GM12878 (cell line): Measurements from ENCODE around the gene OSGIN1.

Experiments used
- BHLHE40 ChIP-seq, 2 experiments: fragments of 450-650 bp in 1 of 2; IDR thresholded peaks; 2 replicates each; pipeline ENCODE4 v1.6.1; 2011 to 2017; ENCODE audit warnings: low read depth in 2 of 2, borderline replicate concordance in 1 of 2, improper control_type of control experiment in 1 of 2, low read length in 1 of 2, mild to moderate bottlenecking in 1 of 2
- BMI1 ChIP-seq: fragments of 450-650 bp; IDR thresholded peaks from 2 replicates; pipeline ENCODE4 v1.6.1; 2016; ENCODE audit warnings: mild to moderate bottlenecking, moderate library complexity, borderline replicate concordance
- CTCF ChIP-seq, 3 experiments: IDR thresholded peaks in 2 of 3; conservative IDR thresholded peaks in 1 of 3; 2 replicates each; pipeline ENCODE4 v1.5.1; 2011; ENCODE audit warnings: low read depth in 3 of 3, low read length in 3 of 3, mild to moderate bottlenecking in 3 of 3, control low read depth in 2 of 3, moderate library complexity in 2 of 3, inconsistent platforms in 1 of 3, mixed read lengths in 1 of 3; ENCODE audit not compliant: control insufficient read depth in 2 of 3, insufficient read depth in 1 of 3; ENCODE audit errors: extremely low read depth in 1 of 3
- POLR2AphosphoS5 ChIP-seq: IDR thresholded peaks from 2 replicates; pipeline ENCODE4 v1.6.1; 2011; ENCODE audit warnings: mild to moderate bottlenecking, low read length, inconsistent platforms
- REST ChIP-seq: IDR thresholded peaks from 2 replicates; pipeline ENCODE4 v1.6.1; 2012; ENCODE audit warnings: mild to moderate bottlenecking, low read depth, low read length

- no peak for TF ChIP-seq POLR2AphosphoS5
- TF ChIP-seq REST, result no peak
- no peak for TF ChIP-seq BMI1
- no peak for TF ChIP-seq BHLHE40 (IDR thresholded peaks at IDR 0.05; ENCODE audit: borderline replicate concordance in 1 of 2, low read depth in 2 of 2, low read length in 1 of 2)
- TF ChIP-seq CTCF (IDR thresholded peaks at IDR 0.05 in 2 of 3, conservative IDR thresholded peaks at IDR 0.05 in 1 of 3; ENCODE audit: control insufficient read depth in 2 of 3, extremely low read depth in 1 of 3, insufficient read depth in 1 of 3, low read depth in 3 of 3, low read length in 3 of 3), result no peak
These were observed 50.0 kb downstream of the OSGIN1 start for GRCh38 chr16:84003038-84003437.
